DOHH2 (cell line): ENCODE measurements around the gene BAIAP2.

Experiments
- H3F3A ChIP-seq: fragments of 200-600 bp; sonication (generic), shearing (Covaris generic); 2 replicates; pipeline ENCODE4 v1.6.0; 2016; ENCODE audit warnings: antibody characterized with exemption, mild to moderate bottlenecking; ENCODE audit not compliant: control insufficient read depth, insufficient read depth
- H3K27ac ChIP-seq: fragments of 200-600 bp; sonication (generic); 2 replicates; pipeline ENCODE4 v1.5.1; 2014; ENCODE audit warnings: low read depth, mild to moderate bottlenecking, low read length, moderate library complexity
- H3K27me3 ChIP-seq: fragments of 200-600 bp; sonication (generic); 2 replicates; pipeline ENCODE4 v1.6.1; 2014; ENCODE audit warnings: mild to moderate bottlenecking, low read length, mixed read lengths; ENCODE audit not compliant: control insufficient read depth
- H3K36me3 ChIP-seq: fragments of 200-600 bp; sonication (generic); 2 replicates; pipeline ENCODE4 v1.6.1; 2014; ENCODE audit warnings: mild to moderate bottlenecking, low read length, moderate library complexity, mixed read lengths; ENCODE audit not compliant: control insufficient read depth
- H3K4me1 ChIP-seq: fragments of 200-600 bp; sonication (generic); 2 replicates; pipeline ENCODE4 v1.6.1; 2014; ENCODE audit warnings: mild to moderate bottlenecking, low read length, mixed read lengths; ENCODE audit not compliant: control insufficient read depth
- H3K4me2 ChIP-seq: fragments of 200-600 bp; sonication (generic); 2 replicates; pipeline ENCODE4 v1.6.0; 2014; ENCODE audit warnings: mild to moderate bottlenecking, low read length, moderate library complexity
- H3K4me3 ChIP-seq: fragments of 200-600 bp; sonication (generic); 2 replicates; pipeline ENCODE4 v1.5.1; 2014; ENCODE audit warnings: mild to moderate bottlenecking, low read length, mixed read lengths
- H3K79me2 ChIP-seq: fragments of 200-600 bp; sonication (generic); 2 replicates; pipeline ENCODE4 v1.6.1; 2014; ENCODE audit warnings: mild to moderate bottlenecking, low read length, mixed read lengths; ENCODE audit not compliant: control insufficient read depth
- H3K9me2 ChIP-seq: fragments of 200-600 bp; sonication (generic); replicated peaks from 2 replicates; pipeline ENCODE4 v1.6.1; 2014; ENCODE audit warnings: mild to moderate bottlenecking, low read length, mixed read lengths; ENCODE audit not compliant: control insufficient read depth
- H3K9me3 ChIP-seq: fragments of 200-600 bp; sonication (generic); 2 replicates; pipeline ENCODE4 v1.6.1; 2014; ENCODE audit warnings: antibody characterized with exemption, low read length, mixed read lengths; ENCODE audit not compliant: control insufficient read depth, insufficient read depth
- H4K20me1 ChIP-seq: fragments of 200-600 bp; sonication (generic); 2 replicates; pipeline ENCODE4 v1.6.0; 2014; ENCODE audit warnings: low read depth, mild to moderate bottlenecking, antibody characterized with exemption, low read length, moderate library complexity; ENCODE audit not compliant: control insufficient read depth, insufficient read depth
- CTCF ChIP-seq: fragments of 200-600 bp; sonication (generic); IDR thresholded peaks from one replicate; pipeline ENCODE4 v1.5.1; 2014; ENCODE audit warnings: antibody characterized with exemption, mild to moderate bottlenecking, low read depth, low read length; ENCODE audit not compliant: poor library complexity, severe bottlenecking
- EZH2phosphoT487 ChIP-seq: fragments of 200-600 bp; sonication (generic); IDR thresholded peaks from 2 replicates; pipeline ENCODE4 v1.6.1; 2017; ENCODE audit warnings: borderline replicate concordance, mild to moderate bottlenecking, antibody characterized with exemption, low read length, moderate library complexity, mixed read lengths

Gene BAIAP2

GRCh38 chr17:81163051-81163695 is 128.2 kb downstream of the BAIAP2 start:
- Histone ChIP-seq H3K4me2 (no peak overlapping the region), H3K4me3 (no peak overlapping the region), H3F3A (no peaks in the 10 kb centered on the region), H3K9me2 (no peaks in the 10 kb centered on the region), H3K9me3 (no peaks in the 10 kb centered on the region), H3K36me3 (no peaks in the 10 kb centered on the region), H3K27ac (no peak overlapping the region), H3K79me2 (no peaks in the 10 kb centered on the region), H4K20me1 (no peaks in the 10 kb centered on the region), H3K27me3 (no peaks in the 10 kb centered on the region), H3K4me1 (no peaks in the 10 kb centered on the region)
- TF ChIP-seq EZH2phosphoT487 (no peak), CTCF (no peak)

GRCh38 chr17:81163703-81164370 is 128.9 kb downstream of the BAIAP2 start:
- Histone ChIP-seq H4K20me1 (no peaks in the 10 kb centered on the region), H3K27ac (no peak overlapping the region), H3K4me1 (no peaks in the 10 kb centered on the region), H3K36me3 (no peaks in the 10 kb centered on the region), H3K79me2 (no peaks in the 10 kb centered on the region), H3K9me2 (no peaks in the 10 kb centered on the region), H3K4me3 (no peak overlapping the region), H3K4me2 (no peak overlapping the region), H3K27me3 (no peaks in the 10 kb centered on the region), H3K9me3 (no peaks in the 10 kb centered on the region), H3F3A (no peaks in the 10 kb centered on the region)
- TF ChIP-seq CTCF (no peak), EZH2phosphoT487 (no peak)

GRCh38 chr17:81164371-81165245 is 129.7 kb downstream of the BAIAP2 start:
- H3K4me2 ChIP-seq, result no peak overlapping the region
- no peak overlapping the region for H3K27ac ChIP-seq
- no peaks in the 10 kb centered on the region for H3K27me3 ChIP-seq
- no peaks in the 10 kb centered on the region for H3K9me3 ChIP-seq
- TF ChIP-seq CTCF (no peak), EZH2phosphoT487 (no peak)
- no peaks in the 10 kb centered on the region for H3K79me2 ChIP-seq
- no peaks in the 10 kb centered on the region for H4K20me1 ChIP-seq
- H3K4me3 ChIP-seq, result no peak overlapping the region
- no peaks in the 10 kb centered on the region for H3F3A ChIP-seq
- H3K4me1 ChIP-seq, result no peaks in the 10 kb centered on the region
- H3K9me2 ChIP-seq, result no peaks in the 10 kb centered on the region
- H3K36me3 ChIP-seq, result no peaks in the 10 kb centered on the region
